ENCODE results near the gene ZNF343. TPM values are rescaled to one million over a fixed set of nuclear protein-coding genes. Genes with fewer than 3 reads are reported as not detected.
A peak's percentile ranks its signal among the peaks of the same experiment; 100 is the strongest.

Gene ZNF343
- total RNA-seq, 6 experiments from 2014 or later = 3.9 to 7.3 (median 6.0) TPM

DNA sequence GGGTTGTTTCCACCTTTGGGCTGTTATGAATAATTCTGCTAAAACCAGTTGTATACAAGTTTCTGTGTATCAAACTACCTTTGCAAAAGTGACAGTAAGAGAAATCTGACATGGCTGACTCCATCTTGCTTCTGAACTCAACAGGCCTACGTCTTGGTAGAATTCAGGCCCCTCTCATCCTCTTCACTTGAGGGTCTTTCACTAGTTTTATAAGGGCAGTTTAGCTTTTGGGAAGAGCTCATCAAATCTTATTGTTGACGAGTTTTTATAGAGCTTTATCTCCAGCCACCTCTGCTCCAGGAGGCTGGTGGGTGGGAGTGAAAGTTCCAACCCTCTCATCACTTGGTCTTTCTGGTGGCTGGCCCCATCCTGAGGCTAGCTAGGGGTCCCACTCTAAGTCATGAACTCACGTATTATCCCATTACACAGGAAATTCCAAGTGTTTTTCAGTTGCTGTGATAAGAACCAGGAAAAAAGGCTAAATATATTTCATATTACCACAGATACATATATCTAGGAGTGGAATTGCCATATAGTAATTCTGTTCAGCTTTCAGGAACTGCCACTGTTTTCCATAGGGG lies 49.7 kb downstream of the ZNF343 start:
- H3K4me1 ChIP-seq = no peaks in the 10 kb centered on the region
- ATAC-seq (no peak), DNase-seq (no peak)
- no peak overlapping the region for H3K27ac ChIP-seq
- no peaks in the 10 kb centered on the region for H3K9me3 ChIP-seq
- TF ChIP-seq POLR2A (IDR thresholded peaks at IDR 0.05) = no peak
- TF ChIP-seq CTCF (IDR thresholded peaks at IDR 0.05) = no peak
- peaks cover 11 to 44% (median 37%) of the 10 kb centered on the region in 4 donors for H3K36me3 ChIP-seq
- H3K4me3 ChIP-seq = no peak overlapping the region
- no peaks in the 10 kb centered on the region for H3K27me3 ChIP-seq
- intact Hi-C loops (cut with DNase I) = no loop called here
- WGBS (ENCODE audit: insufficient coverage, low coverage, low lambda C conversion rate, missing lambda C conversion rate) = 79% methylated on average over 3 of the region's 3 CpGs

DNA sequence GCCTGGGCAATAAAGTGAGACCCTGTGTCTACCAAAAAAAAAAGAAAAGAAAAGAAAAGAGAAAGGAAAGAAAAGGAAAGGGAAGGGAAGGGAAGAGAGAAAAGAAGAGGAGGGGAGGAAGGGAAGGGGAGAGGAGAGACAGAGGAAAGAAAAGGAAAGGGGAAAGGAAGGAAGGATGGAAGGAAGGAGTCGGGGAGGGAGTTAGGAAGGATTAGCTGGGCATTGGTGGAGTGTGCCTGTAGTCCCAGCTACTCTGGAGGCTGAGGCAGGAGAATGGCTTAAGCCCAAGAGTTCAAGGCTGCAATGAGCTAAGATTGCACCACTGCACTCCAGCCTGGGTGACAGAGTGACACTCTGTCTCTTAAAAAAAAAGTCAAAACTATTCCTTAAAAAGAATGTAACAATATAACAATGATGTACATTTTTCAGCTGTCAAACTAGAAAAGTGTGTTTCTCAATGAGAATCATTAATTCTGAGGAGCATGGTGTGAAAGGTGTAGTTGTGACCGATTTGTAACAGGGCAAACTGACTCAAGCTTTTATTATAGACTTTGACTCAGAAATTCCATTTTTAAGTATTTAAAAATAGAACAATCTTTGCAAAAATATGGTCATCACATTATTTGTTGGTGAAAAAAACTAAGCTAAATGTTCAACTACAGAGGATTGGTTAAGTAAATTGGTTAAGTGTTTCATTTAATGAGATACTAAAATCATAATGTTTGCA lies 52.8 kb downstream of the ZNF343 start:
- Histone ChIP-seq H3K27me3 (no peaks in the 10 kb centered on the region), H3K27ac (no peak overlapping the region), H3K4me1 (no peaks in the 10 kb centered on the region), H3K4me3 (no peak overlapping the region), H3K9me3 (no peaks in the 10 kb centered on the region), H3K36me3 (peaks cover 0 to 13% (median 9%) of the 10 kb centered on the region in 4 donors)
- no peak for DNase-seq
- WGBS (ENCODE audit: insufficient coverage, low coverage, low lambda C conversion rate, missing lambda C conversion rate) = 70% methylated on average over 2 of the region's 2 CpGs
- peak in 1 of 4 donors; percentile 28 for ATAC-seq
- intact Hi-C loops (cut with DNase I) = no loop called here
- no peak for TF ChIP-seq POLR2A (IDR thresholded peaks at IDR 0.05)
- no peak for TF ChIP-seq CTCF (IDR thresholded peaks at IDR 0.05)

DNA sequence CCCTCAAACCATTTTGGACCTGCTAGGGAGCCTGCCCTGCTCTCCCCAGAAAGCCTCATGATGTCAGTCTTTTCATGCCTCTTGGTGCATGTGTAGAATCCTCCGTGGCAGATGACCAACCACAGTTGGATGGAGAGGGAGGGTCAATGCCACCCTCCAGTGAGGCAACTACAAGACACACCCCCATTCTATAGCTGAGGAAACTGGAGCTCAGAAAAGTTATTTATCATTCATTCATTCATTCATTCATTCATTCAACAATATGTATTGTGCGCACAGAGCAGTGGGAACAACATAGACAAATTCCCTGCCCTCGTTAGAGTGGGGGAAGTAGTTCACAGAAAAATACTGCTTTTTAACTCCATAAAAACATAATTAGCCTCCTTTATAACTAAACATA lies 54.9 kb downstream of the ZNF343 start:
- Histone ChIP-seq H3K36me3 (no peaks in the 10 kb centered on the region), H3K4me3 (no peak overlapping the region), H3K27ac (no peak overlapping the region), H3K9me3 (no peaks in the 10 kb centered on the region), H3K27me3 (no peaks in the 10 kb centered on the region), H3K4me1 (no peaks in the 10 kb centered on the region)
- no peak for DNase-seq
- TF ChIP-seq CTCF (IDR thresholded peaks at IDR 0.05) (no peak), POLR2A (IDR thresholded peaks at IDR 0.05) (no peak)
- intact Hi-C loops (cut with DNase I) = no loop called here
- no peak for ATAC-seq
- 71% methylated on average over 3 of the region's 3 CpGs for WGBS (ENCODE audit: insufficient coverage, low coverage, low lambda C conversion rate, missing lambda C conversion rate)

DNA sequence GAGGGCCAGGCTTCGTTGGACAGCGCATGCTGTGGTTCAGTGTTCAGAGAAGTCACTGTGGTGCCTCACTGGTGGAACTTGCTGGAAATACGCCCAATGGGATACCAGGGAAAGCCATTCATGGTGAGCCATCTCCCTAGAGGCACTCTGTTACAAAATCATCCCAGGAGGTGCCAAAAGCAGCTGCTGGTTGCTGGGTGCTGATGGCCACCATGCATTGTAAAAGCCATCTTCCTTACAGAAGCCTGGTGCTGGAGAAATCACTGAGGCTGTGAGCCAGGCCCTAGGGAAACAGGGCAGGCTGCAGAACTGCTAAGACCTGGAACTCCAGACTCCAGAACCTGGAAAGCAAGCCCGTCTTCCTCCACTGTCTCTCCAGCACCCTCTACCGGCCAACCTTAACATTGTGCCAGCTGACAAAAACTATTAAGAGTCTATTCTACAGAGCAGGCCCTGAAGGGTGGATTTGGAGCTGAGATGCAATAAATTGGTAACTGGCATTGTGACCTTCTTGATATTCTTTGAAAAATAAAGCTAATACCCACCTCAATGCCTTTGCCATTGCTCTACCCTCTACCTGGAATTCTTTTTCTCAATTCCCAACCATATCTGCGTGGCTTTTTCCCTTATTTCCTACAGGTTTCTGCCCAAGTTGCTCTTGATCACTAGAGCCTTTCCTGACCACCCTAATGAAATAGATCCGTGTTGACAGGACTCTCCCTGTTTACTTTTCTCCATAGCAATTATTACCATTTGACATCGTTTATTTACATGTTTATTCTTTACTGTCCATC lies 56.6 kb downstream of the ZNF343 start:
- DNase-seq = peak in 2 of 3 donors; percentile 63 to 75
- no peaks in the 10 kb centered on the region for H3K4me1 ChIP-seq

More for the DNA sequence above, 56.6 kb downstream of the ZNF343 start:
- Histone ChIP-seq H3K9me3 (no peaks in the 10 kb centered on the region), H3K27ac (no peak overlapping the region), H3K36me3 (no peaks in the 10 kb centered on the region), H3K4me3 (no peak overlapping the region), H3K27me3 (no peaks in the 10 kb centered on the region)
- peak; percentile 76 to 88 (median 86) for TF ChIP-seq CTCF (IDR thresholded peaks at IDR 0.05)
- TF ChIP-seq POLR2A (IDR thresholded peaks at IDR 0.05) = no peak
- intact Hi-C loops (cut with DNase I) = no loop called here
- ATAC-seq = peak; percentile 91 to 97 (median 95)
- 31% methylated on average over 5 of the region's 8 CpGs for WGBS (ENCODE audit: insufficient coverage, low coverage, low lambda C conversion rate, missing lambda C conversion rate)
